Osteoblast (primary cell): Measurements from ENCODE around the gene RACK1. TPM values are rescaled to one million over a fixed set of nuclear protein-coding genes. Genes with fewer than 3 reads are reported as not detected.
"Not testable (repeated sequence)": the region's sequence is repeated elsewhere in the genome, so short reads cannot be mapped to it uniquely, and the experiment has no call there.

ENCODE experiments used
- DNase-seq: peaks from one replicate; pipeline ENCODE4 v3.0.0; 2011; ENCODE audit warnings: low spot score, mixed read lengths; ENCODE audit not compliant: insufficient read length; ENCODE audit errors: missing footprints
- H2AFZ ChIP-seq: 2 replicates; pipeline ENCODE4 v1.6.0; 2011; ENCODE audit warnings: mild to moderate bottlenecking, low read length
- H3K27ac ChIP-seq: 2 replicates; pipeline ENCODE4 v1.5.1; 2011; ENCODE audit warnings: mild to moderate bottlenecking, low read depth, low read length, moderate library complexity
- H3K27me3 ChIP-seq: 2 replicates; pipeline ENCODE4 v1.6.0; 2012; ENCODE audit warnings: mild to moderate bottlenecking, control low read depth, inconsistent platforms, low read length, moderate library complexity; ENCODE audit not compliant: insufficient read depth
- H3K36me3 ChIP-seq: 2 replicates; pipeline ENCODE4 v1.5.1; 2011; ENCODE audit warnings: mild to moderate bottlenecking, low read length, control low read depth, moderate library complexity; ENCODE audit not compliant: insufficient read depth
- H3K4me1 ChIP-seq: 2 replicates; pipeline ENCODE4 v1.5.1; 2011; ENCODE audit warnings: mild to moderate bottlenecking, low read length, control low read depth, moderate library complexity; ENCODE audit not compliant: insufficient read depth
- H3K4me2 ChIP-seq: 2 replicates; pipeline ENCODE4 v1.6.0; 2011; ENCODE audit warnings: mild to moderate bottlenecking, low read length; ENCODE audit not compliant: insufficient read depth
- H3K4me3 ChIP-seq: fragments of 200-600 bp; sonication (generic); 3 replicates; pipeline ENCODE4 v1.5.1; 2012; ENCODE audit warnings: mild to moderate bottlenecking, low read length, inconsistent platforms; ENCODE audit not compliant: insufficient read depth
- H3K79me2 ChIP-seq: 2 replicates; pipeline ENCODE4 v1.6.0; 2012; ENCODE audit warnings: mild to moderate bottlenecking, low read length, control low read depth, inconsistent platforms; ENCODE audit not compliant: insufficient read depth
- H3K9me3 ChIP-seq: 2 replicates; pipeline ENCODE4 v1.5.1; 2011; ENCODE audit warnings: low read depth, low read length, control low read depth
- H4K20me1 ChIP-seq: 2 replicates; pipeline ENCODE4 v1.6.0; 2012; ENCODE audit warnings: mild to moderate bottlenecking, low read length, control low read depth; ENCODE audit not compliant: insufficient read depth
- CTCF ChIP-seq: IDR thresholded peaks from 2 replicates; pipeline ENCODE4 v1.5.1; 2011; ENCODE audit warnings: mild to moderate bottlenecking, low read depth, low read length, moderate library complexity; ENCODE audit errors: extremely low read depth
- total RNA-seq: library from RNA; depleted of rRNA; stranded (reverse); fragments of >200 nt; gene quantifications from 2 replicates; pipeline ENCODE4 v1.2.3, GENCODE V29; 2012

The RACK1 gene
- total RNA-seq, 1 donor = 4,007 TPM

GRCh38 chr5:181283347-181283746 is 39.6 kb upstream of the RACK1 start:
- no peak overlapping the region for H3K27ac ChIP-seq
- no peaks in the 10 kb centered on the region for H4K20me1 ChIP-seq
- no peak overlapping the region for H3K4me3 ChIP-seq
- no peaks in the 10 kb centered on the region for H3K27me3 ChIP-seq
- no peak overlapping the region for H3K4me2 ChIP-seq
- H2AFZ ChIP-seq = no peak overlapping the region
- H3K9me3 ChIP-seq = no peaks in the 10 kb centered on the region
- no peak for TF ChIP-seq CTCF
- no peaks in the 10 kb centered on the region for H3K4me1 ChIP-seq
- H3K36me3 ChIP-seq = no peaks in the 10 kb centered on the region
- no peaks in the 10 kb centered on the region for H3K79me2 ChIP-seq
- no peak for DNase-seq

GRCh38 chr5:181282874-181283273 is 39.2 kb upstream of the RACK1 start:
- TF ChIP-seq CTCF = no peak
- Histone ChIP-seq H3K4me2 (no peak overlapping the region), H3K27ac (no peak overlapping the region), H4K20me1 (no peaks in the 10 kb centered on the region), H3K9me3 (no peaks in the 10 kb centered on the region), H3K4me3 (no peak overlapping the region), H3K79me2 (no peaks in the 10 kb centered on the region), H3K4me1 (no peaks in the 10 kb centered on the region), H3K36me3 (no peaks in the 10 kb centered on the region), H2AFZ (no peak overlapping the region), H3K27me3 (no peaks in the 10 kb centered on the region)
- no peak for DNase-seq

GRCh38 chr5:181282415-181282814 is 38.7 kb upstream of the RACK1 start:
- H3K27ac ChIP-seq, H3K79me2 ChIP-seq, H3K27me3 ChIP-seq, H3K36me3 ChIP-seq, H3K4me2 ChIP-seq, H2AFZ ChIP-seq, H4K20me1 ChIP-seq, DNase-seq, H3K4me1 ChIP-seq, H3K9me3 ChIP-seq, H3K4me3 ChIP-seq: not testable (repeated sequence)

- Histone ChIP-seq H3K79me2 (no peaks in the 10 kb centered on the region), H4K20me1 (no peaks in the 10 kb centered on the region), H3K27ac (no peak overlapping the region), H3K9me3 (no peaks in the 10 kb centered on the region), H3K4me2 (no peak overlapping the region), H3K4me3 (no peak overlapping the region), H3K27me3 (no peaks in the 10 kb centered on the region), H3K36me3 (no peaks in the 10 kb centered on the region), H3K4me1 (no peaks in the 10 kb centered on the region), H2AFZ (no peak overlapping the region)
- DNase-seq = no peak
- TF ChIP-seq CTCF = no peak
These were observed 38.2 kb upstream of the RACK1 start for GRCh38 chr5:181281984-181282316.
